ENCODE measurements around the gene EFCAB6.

Gene EFCAB6

GRCh38 chr22:43652845-43653244 lies 159.3 kb downstream of the EFCAB6 start:
- in situ Hi-C loops (cut with MboI; ENCODE audit: low sequenced_read_pairs), result no loop called here

DNA sequence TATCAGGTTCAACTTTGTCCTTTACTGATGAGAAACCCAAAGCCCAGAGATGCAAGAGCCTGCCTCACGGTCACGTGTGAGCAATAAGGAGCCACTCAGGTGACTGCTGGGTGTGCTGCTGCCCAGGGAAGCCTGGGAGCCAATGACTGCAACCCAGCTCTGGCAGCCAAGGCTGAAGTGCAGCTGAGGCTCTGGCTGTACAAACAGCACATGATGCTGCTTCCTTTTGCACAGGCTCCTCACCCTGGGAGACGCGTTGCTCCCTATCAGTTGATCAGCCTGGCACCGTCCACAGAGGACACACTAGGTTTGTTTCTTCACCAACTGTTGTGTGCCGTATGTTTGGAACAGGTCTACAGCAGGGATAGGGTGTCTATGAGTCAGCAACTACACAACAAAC lies 168.7 kb downstream of the EFCAB6 start:
- in situ Hi-C loops (cut with MboI; ENCODE audit: low sequenced_read_pairs), result no loop called here

GRCh38 chr22:43642319-43643206 lies 169.5 kb downstream of the EFCAB6 start:
- in situ Hi-C loops (cut with MboI; ENCODE audit: low sequenced_read_pairs), result no loop called here

- in situ Hi-C loops (cut with MboI; ENCODE audit: low sequenced_read_pairs), result no loop called here
Observed at GRCh38 chr22:43639228-43639948, 172.7 kb downstream of the EFCAB6 start.

GRCh38 chr22:43637275-43638260 lies 174.5 kb downstream of the EFCAB6 start:
- in situ Hi-C loops (cut with MboI; ENCODE audit: low sequenced_read_pairs), result no loop called here

- in situ Hi-C loops (cut with MboI; ENCODE audit: low sequenced_read_pairs), result no loop called here
Observed at GRCh38 chr22:43636086-43636485, 176.0 kb downstream of the EFCAB6 start.

- in situ Hi-C loops (cut with MboI; ENCODE audit: low sequenced_read_pairs), result no loop called here
Observed at GRCh38 chr22:43635101-43635500, 177.0 kb downstream of the EFCAB6 start.

- in situ Hi-C loops (cut with MboI; ENCODE audit: low sequenced_read_pairs), result no loop called here
Observed at GRCh38 chr22:43634316-43634715, 177.8 kb downstream of the EFCAB6 start.

- in situ Hi-C loops (cut with MboI; ENCODE audit: low sequenced_read_pairs), result no loop called here
Observed at GRCh38 chr22:43633631-43634285, 178.3 kb downstream of the EFCAB6 start.

DNA sequence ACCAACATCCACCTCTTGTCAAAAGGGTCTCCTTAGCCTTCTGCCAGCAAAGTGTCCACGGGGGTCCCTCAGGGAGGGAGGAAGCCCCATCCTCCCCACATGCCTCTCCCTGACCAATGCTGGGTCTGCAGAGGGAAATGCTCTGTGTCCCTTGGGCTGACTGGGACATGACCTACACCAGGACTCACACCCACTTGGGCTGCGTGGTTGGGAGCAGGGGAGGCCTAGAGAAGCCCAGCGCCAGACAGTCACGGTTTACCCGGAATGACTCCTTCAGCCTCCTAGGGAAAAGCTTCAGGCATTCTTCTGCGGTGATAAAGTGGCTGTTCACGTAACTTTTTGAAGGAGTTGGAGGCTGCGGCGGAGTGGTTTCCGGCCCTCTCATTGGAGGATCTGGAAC lies 180.3 kb downstream of the EFCAB6 start:
- in situ Hi-C loops (cut with MboI; ENCODE audit: low sequenced_read_pairs), result no loop called here

DNA sequence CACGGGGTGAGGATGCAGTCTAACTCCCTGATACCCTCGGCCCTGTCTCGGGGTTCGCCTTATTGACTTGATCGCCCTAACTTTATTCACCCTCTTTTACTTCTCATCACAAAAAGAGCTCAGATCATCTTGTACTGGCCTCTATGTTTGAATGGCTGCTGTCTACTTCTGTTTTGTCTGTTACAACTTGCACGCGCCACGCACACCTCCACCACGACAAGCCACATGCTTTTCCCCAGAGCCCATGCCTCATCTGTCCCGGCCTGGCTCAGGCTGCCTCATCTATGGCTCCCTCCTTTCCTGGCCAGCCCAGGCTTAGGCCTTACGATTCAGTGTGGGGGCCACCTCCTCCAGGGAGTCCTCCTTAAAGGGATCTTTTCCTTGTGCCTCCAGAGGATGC lies 180.9 kb downstream of the EFCAB6 start:
- in situ Hi-C loops (cut with MboI; ENCODE audit: low sequenced_read_pairs), result no loop called here

- in situ Hi-C loops (cut with MboI; ENCODE audit: low sequenced_read_pairs), result no loop called here
Observed at GRCh38 chr22:43630451-43630850, 181.7 kb downstream of the EFCAB6 start.

GRCh38 chr22:43628250-43628649 lies 183.9 kb downstream of the EFCAB6 start:
- in situ Hi-C loops (cut with MboI; ENCODE audit: low sequenced_read_pairs), result no loop called here

- in situ Hi-C loops (cut with MboI; ENCODE audit: low sequenced_read_pairs), result no loop called here
Observed at GRCh38 chr22:43627485-43628213, 184.5 kb downstream of the EFCAB6 start.

GRCh38 chr22:43625242-43625641 lies 186.9 kb downstream of the EFCAB6 start:
- in situ Hi-C loops (cut with MboI; ENCODE audit: low sequenced_read_pairs), result no loop called here

GRCh38 chr22:43624144-43624998 lies 187.7 kb downstream of the EFCAB6 start:
- in situ Hi-C loops (cut with MboI; ENCODE audit: low sequenced_read_pairs), result no loop called here

GRCh38 chr22:43622886-43623285 lies 189.2 kb downstream of the EFCAB6 start:
- in situ Hi-C loops (cut with MboI; ENCODE audit: low sequenced_read_pairs), result no loop called here

DNA sequence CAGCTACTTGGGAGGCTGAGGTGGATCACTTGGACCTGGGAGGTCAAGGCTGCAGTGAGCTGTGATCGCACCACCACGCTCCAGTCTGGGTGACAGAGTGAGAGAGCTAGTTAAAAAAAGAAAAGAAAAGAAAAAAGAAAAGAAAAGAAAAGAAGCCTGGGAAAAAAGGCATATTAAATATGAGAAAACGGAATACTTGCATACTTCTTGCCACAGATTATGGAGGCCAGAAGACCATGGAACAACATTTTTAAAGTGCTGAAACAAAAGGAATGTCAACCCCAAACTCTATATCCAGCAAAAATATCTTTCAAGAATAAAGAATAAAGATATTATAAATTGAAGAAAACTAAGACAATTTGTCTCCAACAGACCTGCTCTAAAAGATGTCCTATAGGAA lies 191.9 kb downstream of the EFCAB6 start:
- in situ Hi-C loops (cut with MboI; ENCODE audit: low sequenced_read_pairs), result no loop called here

DNA sequence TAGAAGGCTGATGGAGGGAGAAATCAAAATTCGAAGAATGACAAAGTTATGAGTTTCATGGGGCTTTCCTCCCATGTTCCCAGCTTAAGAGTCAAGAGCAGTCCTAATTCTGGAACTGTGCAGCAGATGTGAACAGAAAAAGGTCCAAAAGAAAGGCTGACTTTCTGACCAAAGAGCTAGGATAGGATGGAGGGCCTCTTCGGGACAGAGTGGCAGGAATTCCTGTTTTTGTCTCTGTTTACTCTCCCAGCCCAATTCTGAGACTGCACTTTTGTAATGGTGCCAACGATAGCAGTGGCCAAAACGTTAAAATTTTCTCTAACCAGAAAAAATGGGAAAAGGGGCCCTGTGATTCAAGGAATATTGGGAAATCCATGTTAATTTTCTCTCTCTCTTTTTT lies 193.6 kb downstream of the EFCAB6 start:
- in situ Hi-C loops (cut with MboI; ENCODE audit: low sequenced_read_pairs), result no loop called here

All from hTERT RPE-1 (cell line).